Measurements from ENCODE around the gene THSD7B. TPM values are rescaled to one million over a fixed set of nuclear protein-coding genes. Genes with fewer than 3 reads are reported as not detected.

Gene THSD7B
- total and polyA plus RNA-seq, 2 experiments from 2014 or later, result 0.11 TPM; not detected in 1

DNA sequence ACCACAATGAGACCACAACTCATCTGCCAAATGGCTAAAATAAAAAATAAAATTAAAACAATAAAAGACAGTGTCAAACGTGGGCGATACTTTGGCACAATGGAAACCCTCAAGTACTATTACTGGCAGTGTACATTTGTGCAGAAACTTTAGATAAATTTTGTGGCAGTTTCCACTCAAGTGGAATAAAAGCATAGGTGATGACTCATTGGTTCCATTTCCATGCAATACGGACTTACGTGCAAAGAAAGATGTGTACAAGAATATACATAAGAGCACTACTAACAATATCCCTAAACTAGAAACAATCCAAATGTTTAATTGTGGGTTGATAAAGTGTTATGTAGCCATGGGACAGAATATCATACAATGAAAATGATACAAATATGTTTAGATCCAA is 940.0 kb downstream of the THSD7B start:
- Histone ChIP-seq H3K36me3 (ENCODE audit: low read depth) (no peaks in the 10 kb centered on the region), H2AFZ (no peak overlapping the region), H3K4me2 (ENCODE audit: unreplicated experiment) (no peak overlapping the region), H3K27ac (no peak overlapping the region), H3K4me1 (ENCODE audit: insufficient read depth) (no peaks in the 10 kb centered on the region), H3K79me2 (ENCODE audit: insufficient read depth) (no peaks in the 10 kb centered on the region), H4K20me1 (ENCODE audit: insufficient read depth) (no peaks in the 10 kb centered on the region), H3K9ac (no peak overlapping the region), H3K4me3 (no peak overlapping the region), H3F3A (ENCODE audit: insufficient read depth) (no peaks in the 10 kb centered on the region), H3K9me2 (ENCODE audit: insufficient read depth) (no peaks in the 10 kb centered on the region), H3K9me3 (ENCODE audit: low read depth) (no peaks in the 10 kb centered on the region), H3K27me3 (replicated peaks; ENCODE audit: insufficient read depth) (no peaks in the 10 kb centered on the region)
- no peak for TF ChIP-seq EZH2phosphoT487 (IDR thresholded peaks at IDR 0.05; ENCODE audit: insufficient read depth, low read depth)
- no peak for TF ChIP-seq EZH2 (IDR thresholded peaks at IDR 0.05; ENCODE audit: insufficient read depth, poor library complexity, severe bottlenecking)
- WGBS, 2 experiments (ENCODE audit: low coverage in 1 of 2, low lambda C conversion rate in 2 of 2, missing lambda C conversion rate in 2 of 2), result 31 to 36% methylated on average over 4 of the region's 4 CpGs
- peak; percentile 2 for DNase-seq
- in situ Hi-C loops (cut with MboI), result no loop called here

DNA sequence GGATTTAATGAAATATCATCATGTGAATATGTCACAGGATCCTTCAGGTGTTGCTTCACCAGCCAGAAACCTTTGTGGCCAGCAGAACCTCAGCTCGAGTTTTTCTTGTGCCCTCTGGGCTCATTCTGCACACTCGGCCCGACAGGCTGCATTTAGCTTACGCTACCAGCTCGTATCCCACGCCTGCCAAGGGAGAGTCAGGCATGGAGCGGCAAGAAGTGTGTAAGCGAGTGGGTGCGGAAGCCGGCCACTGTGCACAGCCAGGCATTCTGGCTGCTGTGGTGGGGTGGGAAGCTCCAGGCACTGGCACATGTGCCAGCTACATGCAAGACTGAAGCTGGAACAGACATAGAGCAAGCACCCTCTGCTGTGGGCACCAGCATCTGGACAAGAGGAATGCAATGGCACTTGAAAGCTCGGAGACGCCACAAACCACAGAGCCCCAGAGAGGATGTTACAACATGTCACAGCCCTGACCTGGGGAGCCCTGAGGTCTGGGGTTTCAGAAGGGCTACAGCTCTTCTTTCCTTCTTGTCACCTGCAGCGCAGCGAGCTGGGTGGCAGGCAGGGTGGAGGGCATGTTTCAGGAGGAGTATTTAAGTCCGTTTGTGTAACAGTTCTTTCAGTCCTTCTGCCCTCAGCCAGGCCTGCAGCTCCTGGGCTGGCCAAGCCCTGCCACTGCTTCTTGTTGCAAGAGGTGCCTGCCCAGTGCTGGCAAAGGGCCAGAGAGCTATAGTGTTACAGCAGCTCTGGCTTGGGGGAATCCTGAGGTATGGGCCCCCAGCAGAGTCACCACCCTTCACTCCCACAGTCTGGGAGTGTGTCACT is 941.7 kb downstream of the THSD7B start:
- Histone ChIP-seq H3K9ac (no peak overlapping the region), H3K4me2 (ENCODE audit: unreplicated experiment) (no peak overlapping the region), H3K27me3 (replicated peaks; ENCODE audit: insufficient read depth) (no peaks in the 10 kb centered on the region), H3K79me2 (ENCODE audit: insufficient read depth) (no peaks in the 10 kb centered on the region), H3K36me3 (ENCODE audit: low read depth) (no peaks in the 10 kb centered on the region), H3K4me1 (ENCODE audit: insufficient read depth) (no peaks in the 10 kb centered on the region), H3K4me3 (no peak overlapping the region), H3K27ac (no peak overlapping the region), H3K9me3 (ENCODE audit: low read depth) (no peaks in the 10 kb centered on the region), H2AFZ (no peak overlapping the region), H4K20me1 (ENCODE audit: insufficient read depth) (no peaks in the 10 kb centered on the region), H3F3A (ENCODE audit: insufficient read depth) (no peaks in the 10 kb centered on the region), H3K9me2 (ENCODE audit: insufficient read depth) (no peaks in the 10 kb centered on the region)
- in situ Hi-C loops (cut with MboI), result no loop called here
- no peak for DNase-seq
- 33 to 38% methylated on average over 15 of the region's 15 CpGs for whole genome bisulfite sequencing, 2 experiments (ENCODE audit: low coverage in 1 of 2, low lambda C conversion rate in 2 of 2, missing lambda C conversion rate in 2 of 2)
- no peak for TF ChIP-seq EZH2phosphoT487 (IDR thresholded peaks at IDR 0.05; ENCODE audit: insufficient read depth, low read depth)
- TF ChIP-seq EZH2 (IDR thresholded peaks at IDR 0.05; ENCODE audit: insufficient read depth, poor library complexity, severe bottlenecking), result no peak

DNA sequence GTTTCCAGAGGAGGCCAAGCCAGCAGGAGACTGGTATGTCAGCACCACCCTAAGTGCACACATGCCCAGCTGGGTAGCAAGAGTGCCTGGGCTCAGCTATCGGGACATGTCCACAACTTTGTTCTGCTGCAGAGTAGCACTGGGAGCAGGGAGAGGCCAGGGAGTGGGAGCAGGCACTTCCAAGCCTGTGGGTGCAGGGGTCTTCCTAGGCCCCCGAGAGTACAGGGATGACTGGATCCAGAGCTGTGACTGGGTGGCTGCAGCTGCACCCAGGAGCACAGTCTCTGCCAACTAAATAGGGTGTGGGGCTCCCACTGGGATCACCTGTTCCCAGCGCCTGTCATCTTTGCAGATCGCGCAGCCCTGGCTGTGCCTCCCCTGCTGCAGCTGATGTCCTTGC is 943.0 kb downstream of the THSD7B start:
- no peak overlapping the region for H2AFZ ChIP-seq
- TF ChIP-seq EZH2phosphoT487 (IDR thresholded peaks at IDR 0.05; ENCODE audit: insufficient read depth, low read depth) (no peak), EZH2 (IDR thresholded peaks at IDR 0.05; ENCODE audit: insufficient read depth, poor library complexity, severe bottlenecking) (no peak)
- no peak for DNase-seq
- no peaks in the 10 kb centered on the region for H4K20me1 ChIP-seq (ENCODE audit: insufficient read depth)
- no peak overlapping the region for H3K9ac ChIP-seq
- WGBS, 2 experiments (ENCODE audit: low coverage in 1 of 2, low lambda C conversion rate in 2 of 2, missing lambda C conversion rate in 2 of 2), result 40 to 48% methylated on average over 5 of the region's 5 CpGs
- H3K4me1 ChIP-seq (ENCODE audit: insufficient read depth), result no peaks in the 10 kb centered on the region
- H3K27ac ChIP-seq, result no peak overlapping the region
- no peaks in the 10 kb centered on the region for H3K9me3 ChIP-seq (ENCODE audit: low read depth)
- no peak overlapping the region for H3K4me3 ChIP-seq
- no peak overlapping the region for H3K4me2 ChIP-seq (ENCODE audit: unreplicated experiment)
- no peaks in the 10 kb centered on the region for H3K9me2 ChIP-seq (ENCODE audit: insufficient read depth)
- no peaks in the 10 kb centered on the region for H3K27me3 ChIP-seq (replicated peaks; ENCODE audit: insufficient read depth)
- H3F3A ChIP-seq (ENCODE audit: insufficient read depth), result no peaks in the 10 kb centered on the region
- no peaks in the 10 kb centered on the region for H3K36me3 ChIP-seq (ENCODE audit: low read depth)
- in situ Hi-C loops (cut with MboI), result no loop called here
- no peaks in the 10 kb centered on the region for H3K79me2 ChIP-seq (ENCODE audit: insufficient read depth)

DNA sequence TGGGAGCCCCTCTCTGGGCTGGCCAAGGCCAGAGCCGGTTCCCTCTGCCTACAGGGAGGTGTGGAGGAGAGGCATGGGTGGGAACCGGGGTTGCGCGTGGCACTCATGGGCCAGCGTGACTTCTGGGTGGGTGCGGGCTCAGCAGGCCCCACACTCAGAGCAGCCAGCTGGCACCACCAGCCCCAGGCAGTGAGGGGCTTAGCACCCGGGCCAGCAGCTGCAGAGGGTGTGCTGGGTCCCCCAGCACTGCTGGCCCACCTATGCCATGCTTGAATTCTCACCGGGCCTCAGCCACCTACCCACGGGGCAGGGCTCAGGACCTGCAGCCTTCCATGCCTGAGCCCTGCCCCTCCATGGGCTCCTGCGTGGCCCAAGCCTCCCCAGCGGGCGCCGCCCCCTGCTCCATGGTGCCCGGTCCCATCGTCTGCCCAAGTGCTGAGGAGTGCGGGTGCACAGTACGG is 950.4 kb downstream of the THSD7B start:
- no peak for DNase-seq
- no peak overlapping the region for H2AFZ ChIP-seq
- no peaks in the 10 kb centered on the region for H3K79me2 ChIP-seq (ENCODE audit: insufficient read depth)
- no peaks in the 10 kb centered on the region for H4K20me1 ChIP-seq (ENCODE audit: insufficient read depth)
- H3K4me3 ChIP-seq, result no peak overlapping the region
- H3K4me2 ChIP-seq (ENCODE audit: unreplicated experiment), result no peak overlapping the region
- in situ Hi-C loops (cut with MboI), result no loop called here
- H3K36me3 ChIP-seq (ENCODE audit: low read depth), result no peaks in the 10 kb centered on the region
- H3K27ac ChIP-seq, result no peak overlapping the region
- no peaks in the 10 kb centered on the region for H3K27me3 ChIP-seq (replicated peaks; ENCODE audit: insufficient read depth)
- H3K9me3 ChIP-seq (ENCODE audit: low read depth), result no peaks in the 10 kb centered on the region
- H3K4me1 ChIP-seq (ENCODE audit: insufficient read depth), result no peaks in the 10 kb centered on the region
- no peak for TF ChIP-seq EZH2phosphoT487 (IDR thresholded peaks at IDR 0.05; ENCODE audit: insufficient read depth, low read depth)
- no peak for TF ChIP-seq EZH2 (IDR thresholded peaks at IDR 0.05; ENCODE audit: insufficient read depth, poor library complexity, severe bottlenecking)
- H3F3A ChIP-seq (ENCODE audit: insufficient read depth), result no peaks in the 10 kb centered on the region
- no peak overlapping the region for H3K9ac ChIP-seq
- no peaks in the 10 kb centered on the region for H3K9me2 ChIP-seq (ENCODE audit: insufficient read depth)
- WGBS, 2 experiments (ENCODE audit: low coverage in 1 of 2, low lambda C conversion rate in 2 of 2, missing lambda C conversion rate in 2 of 2), result 51 to 55% methylated on average over 15 to 16 of the region's 17 CpGs
